Measurements from ENCODE around the gene FOXI2.

FOXI2 gene

GRCh38 chr10:127720903-127721302, 16.1 kb upstream of the FOXI2 start:
- no peak overlapping the region for H3K27ac ChIP-seq
- DNase-seq: no peak
- in situ Hi-C loops (cut with HindIII; ENCODE audit: low pct_ligation_motif_present, low sequenced_read_pairs): no loop called here
- TF ChIP-seq CTCF (IDR thresholded peaks at IDR 0.05; ENCODE audit: low read depth, low read length, missing control alignments): no peak
- no peaks in the 10 kb centered on the region for H3K36me3 ChIP-seq (replicated peaks)
- H3K4me3 ChIP-seq (ENCODE audit: low read depth, low read length): no peak overlapping the region
- peaks cover 2% of the 10 kb centered on the region for H3K27me3 ChIP-seq (replicated peaks)

GRCh38 chr10:127734753-127735152, 2.2 kb upstream of the FOXI2 start:
- in situ Hi-C loops (cut with HindIII; ENCODE audit: low pct_ligation_motif_present, low sequenced_read_pairs): no loop called here
- no peak overlapping the region for H3K27ac ChIP-seq
- DNase-seq: no peak
- TF ChIP-seq CTCF (IDR thresholded peaks at IDR 0.05; ENCODE audit: low read depth, low read length, missing control alignments): no peak
- H3K4me3 ChIP-seq (ENCODE audit: low read depth, low read length): no peak overlapping the region
- no peaks in the 10 kb centered on the region for H3K36me3 ChIP-seq (replicated peaks)
- H3K27me3 ChIP-seq (replicated peaks): peaks cover 50% of the 10 kb centered on the region

- no peak for TF ChIP-seq CTCF (IDR thresholded peaks at IDR 0.05; ENCODE audit: low read depth, low read length, missing control alignments)
- Histone ChIP-seq H3K27ac (no peak overlapping the region), H3K4me3 (ENCODE audit: low read depth, low read length) (no peak overlapping the region), H3K36me3 (replicated peaks) (no peaks in the 10 kb centered on the region), H3K27me3 (replicated peaks) (peaks cover 50% of the 10 kb centered on the region)
- no peak for DNase-seq
- in situ Hi-C loops (cut with HindIII; ENCODE audit: low pct_ligation_motif_present, low sequenced_read_pairs): no loop called here
Observed at GRCh38 chr10:127735156-127735555, 1.8 kb upstream of the FOXI2 start.

- in situ Hi-C loops (cut with HindIII; ENCODE audit: low pct_ligation_motif_present, low sequenced_read_pairs): no loop called here
- no peak overlapping the region for H3K27ac ChIP-seq
- DNase-seq: no peak
- H3K36me3 ChIP-seq (replicated peaks): no peaks in the 10 kb centered on the region
- no peak for TF ChIP-seq CTCF (IDR thresholded peaks at IDR 0.05; ENCODE audit: low read depth, low read length, missing control alignments)
- H3K4me3 ChIP-seq (ENCODE audit: low read depth, low read length): no peak overlapping the region
- H3K27me3 ChIP-seq (replicated peaks): peaks cover 50% of the 10 kb centered on the region
Observed at GRCh38 chr10:127735723-127736221, 1.2 kb upstream of the FOXI2 start.

GRCh38 chr10:127736222-127736914, 617 bp upstream of the FOXI2 start:
- in situ Hi-C loops (cut with HindIII; ENCODE audit: low pct_ligation_motif_present, low sequenced_read_pairs): no loop called here
- H3K27ac ChIP-seq: no peak overlapping the region
- peaks cover 50% of the 10 kb centered on the region for H3K27me3 ChIP-seq (replicated peaks)
- H3K4me3 ChIP-seq (ENCODE audit: low read depth, low read length): no peak overlapping the region
- no peaks in the 10 kb centered on the region for H3K36me3 ChIP-seq (replicated peaks)
- DNase-seq: no peak
- no peak for TF ChIP-seq CTCF (IDR thresholded peaks at IDR 0.05; ENCODE audit: low read depth, low read length, missing control alignments)

Data from brain microvascular endothelial cell (primary cell).